Measurements from ENCODE around the gene RBM10.

The RBM10 gene

GRCh38 chrX:47218920-47219815, 74.1 kb downstream of the RBM10 start:
- no peak for DNase-seq

- no peak for DNase-seq
Observed at GRCh38 chrX:47221756-47222155, 76.7 kb downstream of the RBM10 start.

- no peak for DNase-seq
Observed at GRCh38 chrX:47222751-47223350, 77.8 kb downstream of the RBM10 start.

DNA sequence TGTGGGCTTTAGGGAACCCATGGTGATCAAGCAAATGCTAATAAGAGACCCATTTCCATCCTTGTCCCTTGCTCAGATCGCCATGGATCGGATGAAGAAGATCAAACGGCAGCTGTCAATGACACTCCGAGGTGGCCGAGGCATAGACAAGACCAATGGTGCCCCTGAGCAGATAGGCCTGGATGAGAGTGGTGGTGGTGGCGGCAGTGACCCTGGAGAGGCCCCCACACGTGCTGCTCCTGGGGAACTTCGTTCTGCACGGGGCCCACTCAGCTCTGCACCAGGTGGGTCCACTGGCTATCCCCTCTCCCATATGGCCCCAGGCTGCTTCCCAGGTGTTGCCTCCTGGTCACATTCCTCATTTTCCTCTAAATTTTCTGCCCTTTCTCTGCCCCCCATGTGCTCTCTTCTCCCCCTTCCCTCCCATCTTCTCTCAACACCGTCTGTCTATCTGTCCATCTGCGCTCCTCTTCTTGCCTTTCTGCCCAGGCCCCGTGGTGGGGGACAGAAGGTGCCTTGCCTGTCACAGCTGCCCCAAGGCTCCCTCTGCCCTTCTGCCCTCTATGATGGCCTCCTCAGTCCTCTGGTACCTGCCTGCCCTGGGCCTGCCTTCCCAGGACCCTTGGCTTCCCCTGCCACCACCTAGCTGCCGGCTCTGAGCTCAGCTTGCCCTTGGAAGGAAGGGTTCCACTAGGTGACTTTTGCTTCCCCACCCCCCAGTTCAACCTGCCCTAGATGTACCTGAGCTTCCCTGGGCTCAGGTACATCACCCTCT, 78.6 kb downstream of the RBM10 start:
- no peak for DNase-seq

DNA sequence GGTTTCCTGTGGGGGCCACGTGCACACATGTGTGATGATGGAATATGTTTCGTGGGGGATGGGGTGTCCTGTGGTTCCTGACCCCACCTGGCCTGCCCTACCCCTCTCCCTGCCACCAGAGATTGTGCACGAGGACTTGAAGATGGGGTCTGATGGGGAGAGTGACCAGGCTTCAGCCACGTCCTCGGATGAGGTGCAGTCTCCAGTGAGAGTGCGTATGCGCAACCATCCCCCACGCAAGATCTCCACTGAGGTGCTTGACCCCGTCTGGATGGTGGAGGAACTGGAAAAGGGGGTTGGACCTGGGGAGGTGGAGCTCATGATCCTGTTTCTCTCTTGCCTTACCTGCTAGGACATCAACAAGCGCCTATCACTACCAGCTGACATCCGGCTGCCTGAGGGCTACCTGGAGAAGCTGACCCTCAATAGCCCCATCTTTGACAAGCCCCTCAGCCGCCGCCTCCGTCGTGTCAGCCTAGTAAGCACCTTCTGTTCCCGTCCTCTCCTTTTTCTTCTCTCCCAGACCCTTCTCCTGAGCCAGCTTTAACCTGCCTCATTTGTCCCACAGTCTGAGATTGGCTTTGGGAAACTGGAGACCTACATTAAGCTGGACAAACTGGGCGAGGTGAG, 79.4 kb downstream of the RBM10 start:
- no peak for DNase-seq

GRCh38 chrX:47224896-47225290, 79.9 kb downstream of the RBM10 start:
- DNase-seq, result no peak

- DNase-seq, result no peak
Observed at GRCh38 chrX:47226071-47226470, 81.0 kb downstream of the RBM10 start.

- DNase-seq, result no peak
Observed at GRCh38 chrX:47226531-47227333, 81.7 kb downstream of the RBM10 start.

GRCh38 chrX:47227334-47227583, 82.2 kb downstream of the RBM10 start:
- no peak for DNase-seq

GRCh38 chrX:47228550-47229270, 83.7 kb downstream of the RBM10 start:
- no peak for DNase-seq

DNA sequence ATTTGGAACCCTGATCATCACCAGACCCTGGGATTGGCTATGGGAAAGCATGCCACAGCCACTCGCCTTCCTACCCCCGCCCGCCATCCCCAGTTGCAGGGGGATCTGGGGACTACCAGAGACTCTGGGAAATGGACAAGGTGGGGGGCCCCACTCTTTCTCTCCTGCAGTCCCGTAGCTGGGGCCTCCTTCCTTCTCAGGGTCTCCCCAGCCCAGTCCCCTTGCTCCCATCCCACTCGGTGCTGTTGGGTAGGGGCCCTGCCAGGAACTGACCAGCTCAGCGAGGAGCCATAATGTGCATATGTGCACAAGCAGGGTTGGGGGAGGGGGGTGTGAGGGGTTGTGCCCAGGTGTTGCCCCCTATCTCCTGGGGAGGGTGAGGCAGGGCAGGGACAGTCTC, 84.4 kb downstream of the RBM10 start:
- no peak for DNase-seq

DNA sequence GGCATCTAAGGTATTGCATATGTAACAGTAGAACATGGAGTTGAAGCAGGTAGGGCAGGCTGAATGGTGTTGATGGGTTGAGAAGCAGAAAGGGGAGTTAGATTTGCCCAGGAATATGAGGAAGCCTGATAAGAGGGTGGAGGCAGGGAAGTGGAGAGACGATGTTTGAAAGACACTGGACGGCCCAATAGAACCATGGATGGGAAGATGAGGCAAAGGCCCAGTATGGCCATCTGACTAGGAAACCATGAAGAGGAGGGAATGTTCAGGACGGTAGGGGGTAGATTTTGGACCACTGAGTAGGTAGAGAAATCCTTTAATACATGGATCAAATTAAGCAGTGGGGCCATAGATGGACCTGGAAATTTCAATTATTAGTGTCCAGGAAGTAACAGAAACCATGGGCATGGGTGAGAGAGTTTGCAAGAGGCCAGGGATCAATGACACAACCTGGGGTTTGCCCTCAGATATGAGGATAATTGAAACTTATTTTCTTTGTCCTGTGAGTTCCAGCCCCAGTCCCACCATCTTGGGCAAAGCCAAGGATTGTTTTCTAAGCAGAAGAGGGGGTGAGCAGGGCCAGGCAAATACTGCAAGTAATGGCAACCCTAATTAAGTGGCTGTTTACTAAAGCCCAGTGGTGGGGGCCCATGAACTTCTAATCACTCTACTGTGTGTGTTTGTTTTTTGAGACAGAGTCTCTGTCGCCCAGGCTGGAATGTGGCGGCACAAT, 85.3 kb downstream of the RBM10 start:
- no peak for DNase-seq

DNA sequence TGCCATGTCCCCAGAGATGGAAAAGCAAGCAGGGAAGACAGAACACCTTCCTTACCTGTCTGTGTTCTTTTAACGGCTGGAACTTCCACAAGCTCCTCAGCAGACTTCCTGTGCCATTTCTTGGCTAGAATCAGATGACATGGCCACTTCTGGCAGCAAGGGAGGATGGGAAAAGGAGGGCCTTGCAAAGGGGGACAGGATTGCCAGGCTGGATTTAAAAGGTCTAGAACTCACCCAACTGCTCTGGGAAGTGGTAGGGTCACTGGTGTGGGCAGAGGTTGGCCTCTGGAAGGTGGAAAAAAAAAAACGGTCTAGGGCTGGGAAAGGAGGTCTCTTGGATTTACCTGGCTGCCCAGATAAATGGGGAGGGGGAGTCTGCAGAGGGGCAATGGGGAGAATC, 86.1 kb downstream of the RBM10 start:
- DNase-seq, result no peak

- DNase-seq, result no peak
Observed at GRCh38 chrX:47232197-47232802, 87.3 kb downstream of the RBM10 start.

GRCh38 chrX:47232803-47233332, 87.8 kb downstream of the RBM10 start, which contains the start of gene USP11:
TSS of gene USP11 (plus strand) at chrX:47233009. CDS start at chrX:47233044, 35 bp downstream.
- DNase-seq, result peak; percentile 52

GRCh38 chrX:47233333-47234113, 88.5 kb downstream of the RBM10 start:
- peak; percentile 89 for DNase-seq

DNA sequence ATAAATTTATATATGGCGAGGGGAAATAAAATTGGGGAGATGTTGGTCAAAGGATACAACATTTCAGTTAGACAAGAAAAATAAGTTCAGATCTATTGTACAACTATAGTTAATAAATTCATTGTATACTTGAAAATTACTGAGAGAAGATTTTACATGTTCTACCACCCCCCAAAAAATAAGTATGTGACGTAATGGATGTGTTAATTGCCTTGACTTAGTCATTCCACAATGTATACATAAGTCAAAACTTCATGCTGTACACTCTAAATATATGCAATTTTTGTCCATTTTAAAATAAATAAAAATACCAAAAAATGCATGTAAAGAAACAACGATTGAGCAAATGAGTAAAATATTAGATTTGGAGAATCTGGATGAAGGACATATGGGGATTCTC, 89.6 kb downstream of the RBM10 start:
- DNase-seq, result no peak

DNA sequence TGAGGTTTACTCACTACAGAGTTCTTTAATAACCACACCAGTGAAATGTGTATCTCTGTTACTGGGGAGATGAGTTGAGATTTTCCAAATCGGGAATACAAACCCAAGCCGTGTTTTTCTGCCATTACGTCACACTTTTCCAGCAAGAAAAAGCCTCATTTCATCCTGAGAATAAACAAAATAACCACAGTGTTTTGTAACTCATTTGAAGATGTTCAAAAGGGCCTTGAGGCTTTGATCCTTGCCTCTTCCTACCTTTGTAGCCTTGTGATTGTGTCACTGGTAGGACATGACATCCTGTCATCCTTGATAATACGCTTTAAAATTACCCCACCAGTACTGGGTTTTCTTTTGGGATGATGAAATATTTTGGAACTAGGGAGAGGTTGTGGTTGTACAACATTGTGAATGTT, 90.7 kb downstream of the RBM10 start:
- no peak for DNase-seq
